Ramos (cell line): ENCODE data around the gene EIF4B.

Experiments used
- in situ Hi-C: fragments of 300-500 bp; cut with MboI; formaldehyde crosslinking; loops from one replicate; pipeline ENCODE4 v1.14.3; 2022; ENCODE audit warnings: low sequenced_read_pairs; ENCODE audit not compliant: unreplicated experiment

The EIF4B gene

GRCh38 chr12:53055471-53056266 is 49.4 kb downstream of the EIF4B start:
- in situ Hi-C loops = no loop called here

- in situ Hi-C loops = no loop called here
Observed at GRCh38 chr12:53056296-53056695, 50.0 kb downstream of the EIF4B start.

- in situ Hi-C loops = no loop called here
Observed at GRCh38 chr12:53056901-53057300, 50.6 kb downstream of the EIF4B start.

DNA sequence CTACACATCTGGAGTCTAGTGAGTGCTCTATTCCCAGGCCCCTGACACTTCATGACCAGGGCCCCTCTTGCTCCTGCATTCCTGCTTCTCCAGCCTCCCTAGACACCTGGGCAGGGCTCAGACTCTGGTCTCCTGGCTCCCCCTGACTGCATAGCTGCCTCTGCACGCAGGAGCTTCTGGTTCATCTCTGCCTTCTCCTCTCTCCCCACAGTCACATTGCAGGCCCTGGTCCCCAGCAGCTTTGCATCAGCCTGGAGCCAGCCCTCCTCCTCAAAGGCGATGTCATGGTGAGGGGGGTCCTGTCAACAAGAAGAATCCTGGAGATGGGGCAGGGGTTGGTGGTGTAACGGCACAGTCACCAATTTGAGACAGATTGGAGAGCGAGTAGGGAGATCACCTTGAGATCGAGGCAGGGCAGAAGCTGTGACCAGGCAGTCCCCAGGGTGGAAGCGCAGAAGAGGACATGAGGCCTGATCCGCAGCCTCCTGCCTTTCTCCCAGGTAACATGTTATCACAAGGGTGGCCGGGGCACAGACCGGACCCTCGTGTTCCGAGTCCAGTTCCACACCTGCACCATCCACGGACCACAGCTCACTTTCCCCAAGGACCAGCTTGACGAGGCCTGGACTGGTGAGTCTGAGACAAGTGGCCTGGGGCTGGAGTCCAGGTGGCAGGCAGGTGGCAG is 51.7 kb downstream of the EIF4B start:
- in situ Hi-C loops = no loop called here

- in situ Hi-C loops = no loop called here
Observed at GRCh38 chr12:53058674-53059433, 52.6 kb downstream of the EIF4B start.

DNA sequence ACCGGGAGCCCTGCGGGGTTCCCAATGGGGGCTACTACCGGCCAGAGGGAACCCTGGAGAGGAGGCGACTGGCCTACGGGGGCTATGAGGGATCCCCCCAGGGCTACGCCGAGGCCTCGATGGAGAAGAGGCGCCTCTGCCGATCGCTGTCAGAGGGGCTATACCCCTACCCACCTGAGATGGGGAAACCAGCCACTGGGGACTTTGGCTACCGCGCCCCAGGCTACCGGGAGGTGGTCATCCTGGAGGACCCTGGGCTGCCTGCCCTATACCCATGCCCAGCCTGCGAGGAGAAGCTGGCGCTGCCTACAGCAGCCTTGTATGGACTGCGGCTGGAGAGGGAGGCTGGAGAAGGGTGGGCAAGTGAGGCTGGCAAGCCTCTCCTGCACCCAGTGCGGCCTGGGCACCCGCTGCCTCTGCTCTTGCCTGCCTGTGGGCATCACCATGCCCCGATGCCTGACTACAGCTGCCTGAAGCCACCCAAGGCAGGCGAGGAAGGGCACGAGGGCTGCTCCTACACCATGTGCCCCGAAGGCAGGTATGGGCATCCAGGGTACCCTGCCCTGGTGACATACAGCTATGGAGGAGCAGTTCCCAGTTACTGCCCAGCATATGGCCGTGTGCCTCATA is 53.3 kb downstream of the EIF4B start:
- in situ Hi-C loops = no loop called here

DNA sequence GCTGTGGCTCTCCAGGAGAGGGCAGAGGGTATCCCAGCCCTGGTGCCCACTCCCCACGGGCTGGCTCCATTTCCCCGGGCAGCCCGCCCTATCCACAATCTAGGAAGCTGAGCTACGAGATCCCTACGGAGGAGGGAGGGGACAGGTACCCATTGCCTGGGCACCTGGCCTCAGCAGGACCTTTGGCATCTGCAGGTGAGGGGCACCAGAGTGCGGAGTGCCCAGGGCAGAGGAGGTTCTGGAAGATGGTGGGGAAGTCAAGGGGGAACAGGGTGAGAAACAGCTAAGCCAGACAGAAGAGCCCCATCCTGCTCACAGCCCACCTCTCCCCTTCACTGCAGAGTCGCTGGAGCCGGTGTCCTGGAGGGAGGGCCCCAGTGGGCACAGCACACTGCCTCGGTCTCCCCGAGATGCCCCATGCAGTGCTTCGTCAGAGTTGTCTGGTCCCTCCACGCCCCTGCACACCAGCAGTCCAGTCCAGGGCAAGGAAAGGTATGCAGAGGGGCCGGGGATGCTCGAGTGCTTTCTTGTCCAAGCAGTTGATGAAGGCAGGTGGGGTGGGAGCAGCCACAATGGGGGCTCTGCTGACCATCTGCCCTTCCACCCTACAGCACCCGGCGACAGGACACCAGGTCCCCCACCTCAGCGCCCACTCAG is 53.9 kb downstream of the EIF4B start:
- in situ Hi-C loops = no loop called here

DNA sequence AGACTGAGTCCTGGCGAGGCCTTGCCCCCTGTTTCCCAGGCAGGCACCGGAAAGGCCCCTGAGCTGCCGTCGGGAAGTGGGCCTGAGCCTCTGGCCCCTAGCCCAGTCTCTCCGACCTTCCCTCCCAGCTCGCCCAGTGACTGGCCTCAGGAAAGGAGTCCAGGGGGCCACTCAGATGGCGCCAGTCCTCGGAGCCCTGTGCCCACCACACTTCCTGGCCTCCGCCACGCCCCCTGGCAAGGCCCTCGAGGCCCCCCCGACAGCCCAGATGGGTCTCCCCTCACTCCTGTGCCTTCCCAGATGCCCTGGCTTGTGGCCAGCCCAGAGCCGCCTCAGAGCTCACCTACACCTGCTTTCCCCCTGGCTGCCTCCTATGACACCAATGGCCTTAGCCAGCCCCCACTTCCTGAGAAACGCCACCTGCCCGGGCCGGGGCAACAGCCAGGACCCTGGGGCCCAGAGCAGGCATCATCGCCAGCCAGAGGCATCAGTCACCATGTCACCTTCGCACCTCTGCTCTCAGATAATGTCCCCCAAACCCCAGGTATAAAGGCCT is 54.5 kb downstream of the EIF4B start:
- in situ Hi-C loops = no loop called here

GRCh38 chr12:53061404-53062010 is 55.3 kb downstream of the EIF4B start:
- in situ Hi-C loops = no loop called here

- in situ Hi-C loops = no loop called here
Observed at GRCh38 chr12:53062011-53062961, 56.0 kb downstream of the EIF4B start.

GRCh38 chr12:53062977-53063707 is 56.9 kb downstream of the EIF4B start:
- in situ Hi-C loops = no loop called here

DNA sequence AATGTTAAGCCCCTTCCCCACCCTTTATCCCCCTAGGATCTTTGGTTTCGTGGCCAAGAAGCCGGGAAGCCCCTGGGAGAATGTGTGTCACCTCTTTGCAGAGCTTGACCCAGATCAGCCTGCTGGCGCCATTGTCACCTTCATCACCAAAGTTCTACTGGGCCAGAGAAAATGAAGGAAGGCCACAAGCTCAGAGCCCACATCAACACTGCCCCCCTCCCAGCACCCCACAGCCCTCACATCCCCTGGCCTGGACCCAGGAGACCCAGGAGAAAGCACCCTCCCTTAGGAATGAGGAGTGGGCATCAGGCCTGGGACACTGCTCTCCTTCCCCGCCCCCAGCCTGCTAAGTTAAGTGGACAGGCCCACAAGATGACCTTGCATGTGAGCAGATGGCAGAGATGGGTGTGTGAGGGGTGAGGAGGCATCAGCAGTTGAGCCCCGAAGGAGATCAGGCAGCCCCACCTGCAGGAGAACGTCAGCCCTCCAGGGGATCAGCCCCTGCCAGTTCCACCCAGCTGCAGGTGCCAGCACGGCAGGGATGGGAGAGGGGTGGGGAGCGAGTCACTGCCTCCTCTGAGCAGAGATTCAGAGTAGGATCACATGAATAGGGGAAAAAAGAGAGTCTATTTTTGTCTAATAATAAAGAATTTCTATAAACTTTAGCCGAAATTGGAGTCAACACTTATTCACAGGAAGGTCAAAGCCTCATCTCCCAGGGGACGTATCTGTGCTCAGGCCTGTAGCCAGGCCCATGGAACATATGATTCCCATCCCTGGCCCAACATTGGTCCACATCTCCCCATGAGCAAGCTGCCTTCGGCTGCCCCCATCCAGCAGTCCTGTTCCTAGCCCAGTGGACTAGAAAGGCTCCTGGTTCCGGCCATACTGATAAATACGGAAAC is 57.7 kb downstream of the EIF4B start:
- in situ Hi-C loops = no loop called here

- in situ Hi-C loops = loop anchor here (5.0 kb wide), 1 partner anchor 37 kb away; the partner anchor contains the start of gene SOAT2
Observed at GRCh38 chr12:53064613-53065436, 58.6 kb downstream of the EIF4B start.

DNA sequence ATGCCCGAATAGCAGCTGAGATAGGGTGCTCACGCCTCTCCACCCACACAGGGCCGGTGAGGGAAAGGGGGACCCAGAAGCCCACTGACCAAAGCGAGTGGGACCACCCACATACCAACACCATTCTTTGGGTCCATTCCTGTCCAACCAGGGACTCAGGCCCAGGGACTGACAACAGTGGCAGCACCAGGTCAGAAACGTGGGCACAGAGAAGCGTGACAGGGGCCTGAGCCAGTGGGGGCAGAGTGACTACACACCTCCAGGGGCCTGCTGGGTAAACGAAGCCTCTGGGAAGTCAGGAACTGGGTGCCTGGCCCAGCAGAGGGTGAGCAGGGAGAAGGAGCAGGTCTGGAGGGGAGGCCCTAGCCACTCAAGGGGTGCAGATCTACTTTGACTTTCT is 59.2 kb downstream of the EIF4B start:
- in situ Hi-C loops = loop anchor here (5.0 kb wide), 1 partner anchor 37 kb away; the partner anchor contains the start of gene SOAT2
